ENCODE measurements around the gene ABCB7. TPM values are rescaled to one million over a fixed set of nuclear protein-coding genes. Genes with fewer than 3 reads are reported as not detected.
A peak's percentile ranks its signal among the peaks of the same experiment; 100 is the strongest.
"Not testable (repeated sequence)": the region's sequence is repeated elsewhere in the genome, so short reads cannot be mapped to it uniquely, and the experiment has no call there.

The ABCB7 gene
- total RNA-seq: 10 to 100 TPM; 23.9 to 26.1 TPM
- polyA plus RNA-seq: 10 to 100 TPM; 10.7 to 10.9 TPM

DNA sequence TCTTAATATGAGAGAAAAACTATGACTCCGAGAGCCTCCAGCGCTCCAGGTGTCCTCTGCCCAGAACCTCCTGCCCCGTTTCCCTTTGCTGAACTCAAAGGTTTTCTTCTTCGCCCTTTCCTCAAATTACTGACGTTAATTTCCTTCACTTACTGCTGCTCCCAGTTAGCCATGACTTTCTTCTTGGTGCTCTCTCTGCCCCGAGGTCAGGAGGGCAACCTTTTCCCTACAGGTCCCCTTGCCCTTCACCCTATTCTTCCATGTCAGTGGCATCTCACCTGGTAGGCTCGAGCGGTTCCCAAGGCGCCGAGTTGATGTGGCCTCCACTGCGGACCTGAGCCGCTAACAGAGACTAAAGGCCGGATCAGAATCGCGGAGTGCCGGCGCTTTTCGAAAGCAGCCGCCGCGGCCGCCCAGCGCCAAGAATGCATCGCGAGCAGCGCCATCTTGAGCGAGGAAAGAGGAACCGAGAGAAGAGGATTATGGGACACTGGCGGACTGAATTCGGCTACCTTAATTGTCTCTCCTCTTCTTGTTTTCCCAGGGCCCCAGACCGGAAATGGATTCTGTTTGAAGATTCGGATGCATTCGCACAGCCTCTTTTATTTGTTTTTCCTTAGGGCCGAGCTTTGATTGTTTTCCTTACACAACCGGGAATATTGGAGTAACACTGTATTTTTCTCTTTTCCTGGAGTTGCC is at the start of gene ABCB7:
TSS of gene ABCB7 (minus strand) at position 457 of the 699 bp plus-strand sequence. CDS start at position 446, 11 bp downstream.
- under 1% methylated on average over 35 of the region's 35 CpGs for WGBS
- Histone ChIP-seq H3K9ac (ENCODE audit: low read depth in 1 of 2, low read length in 2 of 2) (peak within 1 kb of the TSS; percentile 23 to 76), H3K27me3 (ENCODE audit: control insufficient read depth in 4 of 4, insufficient read depth in 4 of 4, low read length in 3 of 4) (no peaks in the 10 kb centered on the region), H3K9me3 (ENCODE audit: control insufficient read depth in 4 of 4, low read length in 3 of 4) (no peaks in the 10 kb centered on the region), H3K4me3 (ENCODE audit: low read depth in 1 of 3, low read length in 3 of 3) (peak within 1 kb of the TSS; percentile 70 to 95 (median 78)), H3K4me1 (ENCODE audit: control insufficient read depth in 4 of 4, insufficient read depth in 4 of 4, low read length in 3 of 4) (peaks cover 0 to 8% (median 4%) of the 10 kb centered on the region in 4 donors), H3K27ac (ENCODE audit: low read depth in 1 of 2, low read length in 2 of 2) (peak within 1 kb of the TSS; percentile 70 to 84), H3K36me3 (ENCODE audit: control insufficient read depth in 4 of 4, insufficient read depth in 3 of 4, low read depth in 1 of 4, low read length in 3 of 4) (no peaks in the 10 kb centered on the region)
- DNase-seq (ENCODE audit: low spot score): peak; percentile 64
- TF ChIP-seq EGR1 (IDR thresholded peaks at IDR 0.05; ENCODE audit: low read depth in 2 of 2) (no peak), SP1 (IDR thresholded peaks at IDR 0.05) (no peak), HNF4G (IDR thresholded peaks at IDR 0.05) (no peak), YY1 (IDR thresholded peaks at IDR 0.05) (peak; percentile 97), HNF4A (conservative IDR thresholded peaks at IDR 0.05) (peak; percentile 34 to 46), FOXA1 (IDR thresholded peaks at IDR 0.05) (no peak), TAF1 (conservative IDR thresholded peaks at IDR 0.05) (peak; percentile 61), RXRA (IDR thresholded peaks at IDR 0.05) (peak; percentile 60 to 68), FOXA2 (IDR thresholded peaks at IDR 0.05) (no peak), JUND (IDR thresholded peaks at IDR 0.05) (no peak), GABPA (IDR thresholded peaks at IDR 0.05 in 1 of 2, conservative IDR thresholded peaks at IDR 0.05 in 1 of 2) (peak; percentile 49 to 79), RAD21 (IDR thresholded peaks at IDR 0.05) (peak; percentile 18 to 44), NR2F2 (IDR thresholded peaks at IDR 0.05) (peak; percentile 76)
- TF ChIP-seq, protein P1, sequence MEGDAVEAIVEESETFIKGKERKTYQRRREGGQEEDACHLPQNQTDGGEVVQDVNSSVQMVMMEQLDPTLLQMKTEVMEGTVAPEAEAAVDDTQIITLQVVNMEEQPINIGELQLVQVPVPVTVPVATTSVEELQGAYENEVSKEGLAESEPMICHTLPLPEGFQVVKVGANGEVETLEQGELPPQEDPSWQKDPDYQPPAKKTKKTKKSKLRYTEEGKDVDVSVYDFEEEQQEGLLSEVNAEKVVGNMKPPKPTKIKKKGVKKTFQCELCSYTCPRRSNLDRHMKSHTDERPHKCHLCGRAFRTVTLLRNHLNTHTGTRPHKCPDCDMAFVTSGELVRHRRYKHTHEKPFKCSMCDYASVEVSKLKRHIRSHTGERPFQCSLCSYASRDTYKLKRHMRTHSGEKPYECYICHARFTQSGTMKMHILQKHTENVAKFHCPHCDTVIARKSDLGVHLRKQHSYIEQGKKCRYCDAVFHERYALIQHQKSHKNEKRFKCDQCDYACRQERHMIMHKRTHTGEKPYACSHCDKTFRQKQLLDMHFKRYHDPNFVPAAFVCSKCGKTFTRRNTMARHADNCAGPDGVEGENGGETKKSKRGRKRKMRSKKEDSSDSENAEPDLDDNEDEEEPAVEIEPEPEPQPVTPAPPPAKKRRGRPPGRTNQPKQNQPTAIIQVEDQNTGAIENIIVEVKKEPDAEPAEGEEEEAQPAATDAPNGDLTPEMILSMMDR (IDR thresholded peaks at IDR 0.05; ENCODE audit: low read depth, low read length, missing input control): no peak
- TF ChIP-seq, protein P2, sequence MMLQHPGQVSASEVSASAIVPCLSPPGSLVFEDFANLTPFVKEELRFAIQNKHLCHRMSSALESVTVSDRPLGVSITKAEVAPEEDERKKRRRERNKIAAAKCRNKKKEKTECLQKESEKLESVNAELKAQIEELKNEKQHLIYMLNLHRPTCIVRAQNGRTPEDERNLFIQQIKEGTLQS (IDR thresholded peaks at IDR 0.05): peak; percentile 28
- TF ChIP-seq, protein P3, sequence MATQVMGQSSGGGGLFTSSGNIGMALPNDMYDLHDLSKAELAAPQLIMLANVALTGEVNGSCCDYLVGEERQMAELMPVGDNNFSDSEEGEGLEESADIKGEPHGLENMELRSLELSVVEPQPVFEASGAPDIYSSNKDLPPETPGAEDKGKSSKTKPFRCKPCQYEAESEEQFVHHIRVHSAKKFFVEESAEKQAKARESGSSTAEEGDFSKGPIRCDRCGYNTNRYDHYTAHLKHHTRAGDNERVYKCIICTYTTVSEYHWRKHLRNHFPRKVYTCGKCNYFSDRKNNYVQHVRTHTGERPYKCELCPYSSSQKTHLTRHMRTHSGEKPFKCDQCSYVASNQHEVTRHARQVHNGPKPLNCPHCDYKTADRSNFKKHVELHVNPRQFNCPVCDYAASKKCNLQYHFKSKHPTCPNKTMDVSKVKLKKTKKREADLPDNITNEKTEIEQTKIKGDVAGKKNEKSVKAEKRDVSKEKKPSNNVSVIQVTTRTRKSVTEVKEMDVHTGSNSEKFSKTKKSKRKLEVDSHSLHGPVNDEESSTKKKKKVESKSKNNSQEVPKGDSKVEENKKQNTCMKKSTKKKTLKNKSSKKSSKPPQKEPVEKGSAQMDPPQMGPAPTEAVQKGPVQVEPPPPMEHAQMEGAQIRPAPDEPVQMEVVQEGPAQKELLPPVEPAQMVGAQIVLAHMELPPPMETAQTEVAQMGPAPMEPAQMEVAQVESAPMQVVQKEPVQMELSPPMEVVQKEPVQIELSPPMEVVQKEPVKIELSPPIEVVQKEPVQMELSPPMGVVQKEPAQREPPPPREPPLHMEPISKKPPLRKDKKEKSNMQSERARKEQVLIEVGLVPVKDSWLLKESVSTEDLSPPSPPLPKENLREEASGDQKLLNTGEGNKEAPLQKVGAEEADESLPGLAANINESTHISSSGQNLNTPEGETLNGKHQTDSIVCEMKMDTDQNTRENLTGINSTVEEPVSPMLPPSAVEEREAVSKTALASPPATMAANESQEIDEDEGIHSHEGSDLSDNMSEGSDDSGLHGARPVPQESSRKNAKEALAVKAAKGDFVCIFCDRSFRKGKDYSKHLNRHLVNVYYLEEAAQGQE (IDR thresholded peaks at IDR 0.05): no peak
- TF ChIP-seq, protein P4, sequence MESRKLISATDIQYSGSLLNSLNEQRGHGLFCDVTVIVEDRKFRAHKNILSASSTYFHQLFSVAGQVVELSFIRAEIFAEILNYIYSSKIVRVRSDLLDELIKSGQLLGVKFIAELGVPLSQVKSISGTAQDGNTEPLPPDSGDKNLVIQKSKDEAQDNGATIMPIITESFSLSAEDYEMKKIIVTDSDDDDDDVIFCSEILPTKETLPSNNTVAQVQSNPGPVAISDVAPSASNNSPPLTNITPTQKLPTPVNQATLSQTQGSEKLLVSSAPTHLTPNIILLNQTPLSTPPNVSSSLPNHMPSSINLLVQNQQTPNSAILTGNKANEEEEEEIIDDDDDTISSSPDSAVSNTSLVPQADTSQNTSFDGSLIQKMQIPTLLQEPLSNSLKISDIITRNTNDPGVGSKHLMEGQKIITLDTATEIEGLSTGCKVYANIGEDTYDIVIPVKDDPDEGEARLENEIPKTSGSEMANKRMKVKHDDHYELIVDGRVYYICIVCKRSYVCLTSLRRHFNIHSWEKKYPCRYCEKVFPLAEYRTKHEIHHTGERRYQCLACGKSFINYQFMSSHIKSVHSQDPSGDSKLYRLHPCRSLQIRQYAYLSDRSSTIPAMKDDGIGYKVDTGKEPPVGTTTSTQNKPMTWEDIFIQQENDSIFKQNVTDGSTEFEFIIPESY (IDR thresholded peaks at IDR 0.05): peak; percentile 43
- TF ChIP-seq, protein P5, sequence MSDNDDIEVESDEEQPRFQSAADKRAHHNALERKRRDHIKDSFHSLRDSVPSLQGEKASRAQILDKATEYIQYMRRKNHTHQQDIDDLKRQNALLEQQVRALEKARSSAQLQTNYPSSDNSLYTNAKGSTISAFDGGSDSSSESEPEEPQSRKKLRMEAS (IDR thresholded peaks at IDR 0.05): no peak

DNA sequence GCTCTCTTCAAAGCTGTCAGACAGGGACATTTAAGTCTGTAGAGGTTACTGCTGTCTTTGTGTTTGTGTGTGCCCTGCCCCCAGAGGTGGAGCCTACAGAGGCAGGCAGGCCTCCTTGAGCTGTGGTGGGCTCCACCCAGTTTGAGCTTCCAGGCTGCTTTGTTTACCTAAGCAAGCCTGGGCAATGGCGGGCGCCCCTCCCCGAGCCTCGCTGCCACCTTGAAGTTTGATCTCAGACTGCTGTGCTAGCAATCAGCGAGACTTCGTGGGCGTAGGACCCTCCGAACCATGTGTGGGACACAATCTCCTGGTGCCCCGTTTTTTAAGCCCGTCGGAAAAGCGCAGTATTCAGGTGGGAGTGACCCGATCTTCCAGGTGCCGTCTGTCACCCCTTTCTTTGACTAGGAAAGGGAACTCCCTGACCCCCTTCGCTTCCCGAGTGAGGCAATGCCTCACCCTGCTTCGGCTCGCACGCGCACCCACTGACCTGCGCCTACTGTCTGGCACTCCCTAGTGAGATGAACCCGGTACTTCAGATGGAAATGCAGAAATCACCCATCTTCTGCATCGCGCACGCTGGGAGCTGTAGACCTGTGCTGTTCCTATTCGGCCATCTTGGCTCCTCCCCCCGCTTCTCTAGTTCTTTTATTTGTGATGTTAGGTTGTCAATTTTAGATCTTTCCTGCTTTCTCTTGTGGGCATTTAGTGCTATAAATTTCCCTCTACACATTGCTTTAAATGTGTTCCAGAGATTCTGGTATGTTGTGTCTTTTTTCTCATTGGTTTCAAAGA is 32.5 kb upstream of the ABCB7 start:
- H3K9me3 ChIP-seq (ENCODE audit: control insufficient read depth in 4 of 4, low read length in 3 of 4); H3K4me1 ChIP-seq (ENCODE audit: control insufficient read depth in 4 of 4, insufficient read depth in 4 of 4, low read length in 3 of 4); H3K27ac ChIP-seq (ENCODE audit: low read depth in 1 of 2, low read length in 2 of 2); H3K4me3 ChIP-seq (ENCODE audit: low read depth in 1 of 3, low read length in 3 of 3); H3K27me3 ChIP-seq (ENCODE audit: control insufficient read depth in 4 of 4, insufficient read depth in 4 of 4, low read length in 3 of 4); H3K36me3 ChIP-seq (ENCODE audit: control insufficient read depth in 4 of 4, insufficient read depth in 3 of 4, low read depth in 1 of 4, low read length in 3 of 4); DNase-seq (ENCODE audit: low spot score); H3K9ac ChIP-seq (ENCODE audit: low read depth in 1 of 2, low read length in 2 of 2): not testable (repeated sequence)
- 86% methylated on average over 27 of the region's 27 CpGs for WGBS

Measured in liver (tissue), 9 donors.